HG02588 (cell line): ENCODE measurements around the gene PCDH9.

Experiments
- ATAC-seq: cut with Tn5 transposase; IDR thresholded peaks from one replicate; pipeline ENCODE4 v1.9.1; 2021; ENCODE audit warnings: mild to moderate bottlenecking, moderate library complexity; ENCODE audit not compliant: unreplicated experiment

Gene PCDH9

DNA sequence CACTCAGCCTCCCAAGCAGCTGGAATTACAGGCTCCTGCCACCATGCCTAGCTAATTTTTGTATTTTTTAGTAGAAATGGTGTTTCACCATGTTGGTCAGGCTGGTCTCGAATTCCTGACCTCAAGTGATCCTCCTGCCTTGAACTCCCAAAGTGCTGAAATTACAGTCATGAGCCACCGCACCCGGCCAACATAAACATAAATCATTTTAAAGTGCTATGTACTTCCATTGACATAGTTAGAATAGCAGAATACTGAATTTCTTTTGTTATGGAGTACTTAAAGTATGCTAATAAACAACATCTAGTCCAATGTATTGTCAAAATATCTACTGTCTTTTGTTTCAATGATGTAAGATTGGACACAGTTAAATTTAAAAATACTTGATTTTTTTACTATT lies 539.0 kb downstream of the PCDH9 start:
- ATAC-seq = no peak

DNA sequence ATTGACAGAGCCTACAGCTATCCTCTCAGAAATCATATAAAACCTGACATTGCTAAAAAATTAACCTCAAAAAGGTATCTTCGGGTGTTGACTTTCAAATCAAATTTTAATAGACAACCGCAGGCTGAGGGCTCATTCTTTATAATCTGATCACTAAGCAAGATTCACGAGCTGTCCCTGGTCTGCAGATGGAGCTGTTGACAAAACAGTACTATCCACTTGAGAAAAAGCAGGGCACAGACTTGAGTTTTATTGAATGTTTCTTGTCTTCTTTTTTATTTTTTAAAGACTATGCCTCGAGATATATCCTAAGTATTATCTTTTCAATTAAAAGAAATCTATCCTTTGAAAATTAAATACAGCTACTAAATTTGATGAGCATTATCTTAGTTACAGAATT lies 540.5 kb downstream of the PCDH9 start:
- ATAC-seq = no peak

DNA sequence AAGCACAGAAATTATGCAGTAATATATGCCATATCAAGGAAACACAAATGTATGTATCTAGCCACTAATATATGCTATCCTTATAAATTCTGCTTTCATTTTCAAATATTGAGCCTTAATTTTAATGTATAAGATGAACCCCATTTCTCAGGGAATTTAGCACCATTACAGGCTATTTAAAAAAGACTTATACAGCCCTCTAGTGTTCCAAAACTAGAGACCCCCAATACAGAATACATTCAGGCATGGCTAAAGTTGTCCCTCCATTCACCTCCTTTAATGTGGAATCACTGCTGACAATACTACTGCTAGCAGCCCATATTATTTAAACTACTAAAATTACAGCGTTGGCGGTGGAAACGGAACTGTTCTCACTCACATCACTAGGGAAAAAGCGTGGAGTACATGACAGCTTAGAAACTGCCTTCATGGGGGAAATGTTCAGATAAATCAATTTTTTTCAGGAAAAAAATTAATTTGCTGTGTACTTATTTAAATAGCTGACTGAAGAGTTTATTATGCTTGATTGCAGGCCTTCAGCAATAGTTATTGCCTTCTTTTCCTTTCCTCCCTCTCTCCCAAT lies 541.0 kb downstream of the PCDH9 start:
- ATAC-seq = no peak

DNA sequence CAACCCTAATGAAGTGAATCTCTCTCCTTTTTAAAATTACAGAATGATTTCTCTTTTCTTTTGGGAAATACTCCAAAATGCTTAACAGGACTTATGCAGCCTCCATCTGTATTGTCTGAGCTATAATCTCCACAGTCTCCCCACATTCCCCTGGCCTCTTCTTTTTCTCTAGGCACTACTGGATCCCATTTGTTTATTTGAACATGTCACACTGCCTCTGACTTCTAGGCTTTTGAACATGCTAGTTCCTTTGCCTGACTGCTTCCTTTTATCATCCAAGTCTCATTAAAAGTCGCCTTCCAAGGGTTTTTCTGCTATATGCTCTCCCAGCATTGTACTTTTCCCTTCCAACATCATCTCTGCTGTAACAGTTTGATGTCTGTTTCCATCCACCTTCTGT lies 548.7 kb downstream of the PCDH9 start:
- no peak for ATAC-seq

DNA sequence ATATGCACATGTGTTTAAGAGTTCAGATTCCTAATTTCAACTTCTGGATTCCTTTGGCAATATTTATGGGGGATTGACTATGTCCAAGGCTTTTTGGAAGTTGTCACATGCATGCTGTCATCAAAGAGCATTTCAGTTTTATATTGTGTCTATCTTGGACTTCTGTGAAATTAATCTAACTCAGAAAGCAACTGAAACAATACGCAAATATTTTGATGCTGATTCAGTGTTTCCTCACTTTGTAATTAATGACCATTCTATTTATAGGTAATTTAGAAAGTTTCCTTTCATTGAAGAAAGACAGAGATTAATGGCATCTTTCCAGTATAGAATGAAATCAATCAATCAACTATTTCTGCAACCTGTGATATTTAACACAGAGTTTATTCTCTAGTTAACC lies 550.1 kb downstream of the PCDH9 start:
- ATAC-seq = no peak

DNA sequence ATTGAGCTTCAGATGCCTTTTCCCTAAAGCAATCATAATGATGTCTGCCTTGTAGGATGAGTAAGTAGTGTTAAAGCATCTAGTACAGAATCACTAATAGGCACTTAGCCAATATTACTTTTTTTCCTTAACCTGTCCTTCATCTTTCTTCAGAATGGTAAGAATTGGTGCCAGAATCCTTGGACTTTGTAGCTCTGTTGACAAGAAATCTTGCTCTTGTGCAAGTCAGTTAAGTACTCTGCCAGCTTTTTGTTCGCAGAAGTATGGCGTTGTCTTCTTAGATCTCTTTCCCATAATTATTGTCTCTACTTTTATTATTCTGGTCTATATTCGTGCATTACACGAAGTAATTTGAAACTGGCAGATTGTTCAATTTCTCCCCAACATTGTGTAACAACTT lies 554.5 kb downstream of the PCDH9 start:
- ATAC-seq = no peak

DNA sequence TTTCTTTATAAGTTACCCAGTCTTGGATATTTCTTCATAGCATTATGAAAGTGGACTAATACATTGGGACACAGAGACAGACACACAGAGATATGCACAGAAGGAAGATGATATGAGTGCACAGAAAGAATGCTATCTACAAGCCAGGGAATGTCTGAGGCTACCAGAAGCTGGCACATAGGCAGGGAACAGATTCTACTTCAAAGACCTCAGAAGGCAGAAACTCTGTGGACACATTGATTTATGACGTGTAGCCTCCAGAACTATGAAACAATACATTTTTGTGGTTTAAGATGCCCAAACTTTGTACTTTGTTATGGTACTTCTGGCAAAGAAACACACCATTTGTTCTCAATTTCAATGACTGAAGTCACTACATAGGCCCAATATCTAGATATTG lies 556.7 kb downstream of the PCDH9 start:
- no peak for ATAC-seq

DNA sequence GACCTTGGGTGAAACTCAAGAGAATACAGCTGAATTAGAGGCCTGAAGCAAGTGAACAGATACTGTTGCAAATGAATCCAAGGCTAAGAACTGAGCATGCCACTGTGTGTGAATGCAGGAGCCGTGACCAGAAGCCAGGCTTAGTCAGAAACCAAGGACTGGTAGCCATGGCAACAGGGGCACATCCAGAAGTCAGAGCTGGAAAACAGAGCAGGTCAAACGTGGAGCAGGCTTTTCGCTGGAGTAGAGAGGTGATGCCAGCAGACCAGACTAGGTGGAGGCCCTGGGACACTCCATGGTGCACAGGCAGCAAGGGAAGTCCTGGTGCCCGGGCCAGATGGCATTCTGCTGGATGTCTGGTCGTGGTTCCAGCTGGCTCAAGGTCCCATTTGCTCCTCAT lies 564.1 kb downstream of the PCDH9 start:
- ATAC-seq = no peak

DNA sequence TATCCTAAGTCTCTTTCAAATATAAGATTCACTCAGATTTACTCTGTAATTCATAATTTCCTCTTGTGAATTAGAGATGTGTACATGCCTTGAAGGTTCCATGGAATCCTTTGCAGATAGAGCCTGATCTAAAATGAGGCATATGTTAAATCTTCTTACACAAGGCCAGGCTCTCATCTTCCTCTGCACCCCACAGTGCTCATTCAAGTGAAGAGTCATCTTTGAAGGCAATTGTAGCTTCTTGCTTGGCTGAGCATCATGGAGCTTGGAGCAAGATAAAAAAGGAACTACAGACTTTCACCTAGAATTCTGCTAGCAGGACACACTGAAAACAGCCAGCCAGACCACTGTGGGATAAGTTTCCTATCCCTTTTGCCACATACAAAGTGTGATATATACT lies 566.4 kb downstream of the PCDH9 start:
- ATAC-seq = no peak

DNA sequence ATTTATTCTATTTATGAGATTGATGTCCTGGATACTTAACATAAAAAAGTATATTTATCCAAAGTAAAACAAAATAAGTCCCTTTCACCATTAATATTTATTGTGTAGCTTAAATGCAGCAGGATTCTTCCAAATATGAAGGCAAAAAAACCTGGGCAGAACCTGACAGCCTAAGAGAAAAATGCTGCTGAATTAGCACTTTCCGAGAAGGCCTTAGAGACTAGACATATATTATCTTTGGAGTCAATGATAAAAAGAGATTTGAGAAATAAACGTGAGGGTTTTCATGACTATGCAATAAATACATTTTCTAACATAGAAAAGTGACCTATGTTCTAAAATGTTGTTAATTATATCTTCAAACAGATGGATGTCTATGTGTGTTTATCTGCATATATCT lies 566.9 kb downstream of the PCDH9 start:
- ATAC-seq = no peak

DNA sequence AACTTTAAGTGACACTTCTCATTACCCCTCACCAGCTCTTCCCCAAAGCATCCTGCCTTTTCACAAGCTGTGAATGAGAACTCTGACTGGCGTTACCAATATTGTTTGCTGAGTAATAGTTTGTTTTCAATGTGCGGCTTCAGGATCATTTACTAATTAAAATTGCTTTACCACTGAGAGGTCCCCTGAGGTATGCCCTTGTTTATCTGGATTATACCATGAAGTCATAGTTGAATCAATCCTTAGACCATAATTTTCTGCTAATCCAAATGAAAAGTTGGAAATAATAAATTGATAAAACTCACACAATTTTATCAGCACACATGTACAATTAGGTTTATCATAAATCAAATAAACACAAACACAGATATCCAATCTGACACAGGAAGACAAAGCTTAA lies 568.8 kb downstream of the PCDH9 start:
- no peak for ATAC-seq

DNA sequence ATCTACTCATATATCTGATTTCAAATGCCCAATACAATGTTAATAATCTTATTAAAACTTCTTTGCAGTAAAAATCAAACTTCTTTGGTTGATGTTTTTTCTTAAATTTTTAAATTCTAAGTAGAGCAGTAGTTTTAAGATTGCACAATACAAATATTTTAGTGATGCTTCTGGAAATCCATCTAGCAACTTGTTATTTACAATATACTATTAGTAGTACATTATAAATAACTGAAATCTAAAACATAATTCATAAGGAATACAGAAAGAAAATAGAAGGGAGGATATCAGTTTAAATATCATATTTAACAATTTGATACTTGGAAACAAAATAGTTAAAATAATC lies 569.7 kb downstream of the PCDH9 start:
- ATAC-seq = no peak

DNA sequence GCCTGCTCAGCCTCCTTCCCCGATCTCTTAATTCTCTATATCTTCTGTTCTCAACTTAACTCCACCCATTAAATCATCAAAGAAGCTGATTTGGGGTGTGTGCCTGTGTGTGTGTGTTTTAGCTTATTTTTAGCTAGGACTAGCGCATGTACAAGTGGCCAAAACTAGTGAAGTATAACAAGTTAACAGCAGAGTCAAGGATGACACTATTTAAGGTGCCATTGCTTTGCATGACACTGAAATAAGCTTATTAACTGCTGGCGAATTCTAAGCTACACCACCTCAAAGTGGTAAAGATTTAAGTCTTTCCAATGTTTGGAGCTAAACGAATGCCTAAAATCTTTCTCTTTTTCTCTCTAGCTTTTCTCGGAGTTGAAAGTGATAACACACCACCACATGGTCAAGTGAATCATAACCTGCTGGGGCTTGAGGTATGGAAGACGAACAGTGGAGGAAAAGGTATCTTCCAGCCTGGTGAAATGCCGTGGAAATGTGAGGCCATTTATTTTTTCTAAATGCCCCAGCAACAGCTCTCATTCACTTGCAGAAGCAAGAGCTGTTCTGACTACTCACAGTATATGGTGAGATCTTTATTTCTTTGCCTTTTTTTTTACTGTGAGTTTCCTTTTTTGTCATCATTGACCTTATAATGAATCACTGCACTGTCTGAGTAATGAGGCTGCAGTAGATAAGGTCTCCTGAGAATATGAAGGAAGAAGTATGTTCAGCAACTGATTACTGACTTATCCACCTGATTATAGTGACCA lies 570.3 kb downstream of the PCDH9 start:
- ATAC-seq = peak; percentile 67

DNA sequence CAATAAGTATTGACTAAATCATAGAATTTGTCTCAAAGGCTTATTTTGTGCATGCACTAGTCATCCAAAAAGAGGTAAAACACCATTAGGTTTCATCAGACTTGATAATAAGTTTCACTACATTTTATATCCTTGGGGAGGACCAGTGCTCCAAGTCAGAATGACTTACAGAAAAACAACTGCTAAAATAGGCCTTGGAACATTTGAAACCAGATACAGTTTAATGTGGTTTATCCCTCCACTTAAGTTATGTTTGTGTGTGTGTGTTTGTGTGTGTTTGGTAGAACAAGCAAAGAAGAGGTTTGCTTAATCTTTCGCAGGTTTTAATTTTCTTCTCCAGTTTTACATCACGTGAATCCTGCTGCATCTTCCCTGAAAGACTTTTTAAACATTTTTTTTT lies 570.9 kb downstream of the PCDH9 start:
- no peak for ATAC-seq

DNA sequence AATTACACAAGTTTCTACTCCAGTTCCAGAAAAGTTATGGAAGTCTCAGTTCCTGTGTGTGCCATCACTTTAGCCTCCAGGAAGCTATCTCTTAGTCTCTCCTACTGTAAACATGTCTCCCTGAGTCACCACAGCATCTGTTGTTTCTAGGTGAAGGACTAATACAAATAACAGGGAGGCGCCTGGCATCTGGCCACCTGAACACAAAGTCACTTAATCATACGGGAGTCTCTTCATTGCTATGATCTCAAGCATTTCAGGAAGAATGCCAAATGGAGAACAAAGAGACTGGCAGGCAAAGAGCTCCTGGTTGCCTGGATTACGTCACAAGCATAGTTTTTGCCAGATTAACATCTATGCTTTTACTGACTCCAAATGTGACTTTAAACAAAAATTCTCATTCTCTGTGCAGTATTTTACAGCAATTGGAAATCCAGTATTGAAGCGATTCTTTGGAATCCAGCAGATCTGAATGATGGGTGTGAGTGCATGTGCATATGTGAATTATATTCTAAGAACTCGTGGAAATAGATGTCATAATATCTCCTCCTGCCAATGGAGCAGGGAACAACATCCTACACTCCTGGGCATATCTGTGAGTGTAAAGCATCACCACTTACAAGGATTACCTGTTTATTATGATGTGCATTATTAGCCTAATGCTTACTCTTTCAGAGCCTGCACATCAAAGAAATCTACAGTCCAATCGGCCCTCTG lies 572.8 kb downstream of the PCDH9 start:
- no peak for ATAC-seq

DNA sequence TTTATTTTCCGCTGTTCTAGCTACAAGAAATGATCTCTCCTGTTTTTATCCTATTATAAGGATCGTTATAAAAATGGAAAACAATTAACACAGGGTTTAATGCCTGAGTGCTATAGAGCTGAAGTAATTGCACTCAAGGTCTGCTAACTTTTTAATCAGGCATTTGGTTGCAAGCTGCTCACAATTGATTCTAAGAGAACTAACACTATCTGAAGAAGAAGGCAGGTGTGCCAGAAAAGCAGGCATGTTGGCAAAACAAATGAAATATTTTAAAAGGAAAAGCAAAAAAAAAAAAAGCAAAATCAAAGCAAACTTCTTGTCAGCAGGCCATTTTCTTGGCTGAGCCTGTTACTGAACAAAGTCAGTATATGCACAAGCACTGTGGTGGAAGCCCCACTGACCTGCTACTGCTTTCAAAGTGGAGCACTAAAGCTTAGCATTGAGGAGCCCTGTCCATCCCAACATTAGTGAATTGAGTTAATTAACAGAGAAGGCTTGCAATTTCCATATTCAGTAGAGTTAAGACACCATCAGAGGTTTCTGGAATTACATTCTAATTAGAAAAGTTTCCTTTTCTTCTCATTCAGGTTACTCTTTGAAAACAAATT lies 574.2 kb downstream of the PCDH9 start:
- no peak for ATAC-seq

DNA sequence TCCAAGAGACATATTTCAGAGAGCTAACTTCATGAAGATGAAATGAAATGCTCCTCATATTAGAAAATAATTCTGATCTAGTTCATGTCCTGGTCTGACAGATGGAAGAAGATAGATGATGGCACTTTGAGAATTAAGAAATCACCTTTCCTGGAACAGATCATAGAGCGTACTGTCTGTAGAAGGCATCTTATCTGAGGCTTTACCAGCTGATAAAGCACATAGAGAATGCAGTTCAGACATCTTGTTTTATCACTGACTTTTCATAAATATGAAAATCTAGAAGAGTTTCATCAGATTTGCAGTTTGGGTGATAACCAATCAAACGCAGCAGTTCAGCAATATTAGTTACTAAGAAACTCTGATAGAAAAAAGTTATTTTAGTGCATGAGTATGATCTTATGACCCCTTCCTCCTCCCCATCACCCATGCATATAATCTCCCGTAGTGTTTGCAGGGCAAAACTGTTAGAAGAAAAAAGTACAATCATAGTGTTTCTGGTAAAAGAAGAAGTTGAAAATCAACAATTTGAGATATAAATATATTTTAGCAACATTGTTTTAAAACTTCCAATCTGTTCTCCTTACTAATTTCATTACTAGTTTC lies 585.2 kb downstream of the PCDH9 start:
- no peak for ATAC-seq

DNA sequence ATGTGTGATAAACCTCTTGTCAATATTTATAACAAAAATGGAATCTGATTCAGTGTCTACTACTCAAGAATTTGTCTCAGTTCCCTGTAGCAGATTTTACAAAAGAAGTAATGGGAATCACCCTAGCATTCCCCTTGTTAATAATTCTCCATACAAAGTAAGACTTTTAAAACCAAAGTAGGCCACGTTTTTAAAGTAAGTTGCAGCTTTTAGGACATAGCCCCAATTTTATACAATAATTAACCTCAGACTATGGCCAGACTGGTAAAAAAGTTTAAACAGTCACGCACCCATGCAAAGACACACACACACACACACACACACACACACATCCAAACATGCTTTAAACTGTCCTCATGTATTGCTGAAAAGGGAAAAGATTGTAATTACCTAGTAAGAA lies 589.9 kb downstream of the PCDH9 start:
- peak; percentile 70 for ATAC-seq

DNA sequence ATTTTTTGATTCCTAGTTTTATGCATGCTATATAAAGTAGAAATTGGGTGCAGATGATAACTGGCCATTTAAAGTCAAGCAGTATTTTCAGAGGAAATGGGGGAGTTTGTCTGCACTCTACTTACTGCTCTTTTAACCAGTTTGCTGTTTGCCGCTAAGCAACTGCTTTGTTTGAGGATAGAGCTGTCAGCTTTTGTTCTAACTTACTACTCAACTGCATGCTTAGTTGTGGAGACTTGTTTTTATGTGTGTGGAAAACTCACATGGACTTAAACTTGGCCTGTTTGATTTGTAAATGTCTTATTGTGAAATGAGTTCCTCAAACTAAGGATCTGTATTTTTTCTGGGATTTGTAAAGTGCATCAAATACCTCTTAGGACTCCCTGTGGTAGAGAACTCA lies 591.1 kb downstream of the PCDH9 start:
- ATAC-seq = no peak

DNA sequence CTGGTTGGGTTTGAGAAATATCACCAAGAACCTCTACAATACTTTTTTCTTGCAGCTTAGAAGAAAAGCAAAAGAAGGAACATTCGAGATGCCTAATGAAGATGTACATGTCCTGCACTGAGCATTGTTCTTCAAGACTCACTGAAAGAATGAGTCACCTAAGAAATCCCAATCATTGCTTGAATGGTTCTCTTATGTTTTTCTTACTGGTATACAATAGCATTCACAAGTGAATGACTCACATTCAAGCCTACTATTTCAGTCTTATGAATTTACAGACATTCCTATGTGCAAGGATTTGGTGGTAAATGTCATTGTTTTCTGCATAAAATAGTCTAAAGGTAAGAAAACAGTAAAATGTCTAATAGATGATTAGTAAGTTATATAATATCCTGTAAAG lies 594.6 kb downstream of the PCDH9 start:
- no peak for ATAC-seq

DNA sequence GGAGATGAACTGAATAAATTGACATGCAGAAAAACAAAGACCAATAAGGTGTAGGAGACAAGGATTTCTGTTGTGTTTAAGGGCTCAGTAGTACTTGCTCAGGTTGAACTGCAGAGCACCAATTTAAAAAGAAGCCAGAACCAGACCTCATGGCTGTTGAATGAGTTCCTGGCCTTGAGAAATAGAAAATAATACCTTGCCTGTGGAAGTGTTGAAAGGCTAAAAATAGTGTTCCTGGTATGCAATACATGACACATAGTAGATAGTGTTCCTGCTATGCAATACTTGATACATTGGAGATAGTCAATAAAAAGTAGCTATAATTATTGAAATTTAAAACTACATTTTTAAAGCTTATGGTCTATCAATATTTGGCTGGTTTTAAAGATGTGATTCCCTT lies 595.8 kb downstream of the PCDH9 start:
- ATAC-seq = no peak

DNA sequence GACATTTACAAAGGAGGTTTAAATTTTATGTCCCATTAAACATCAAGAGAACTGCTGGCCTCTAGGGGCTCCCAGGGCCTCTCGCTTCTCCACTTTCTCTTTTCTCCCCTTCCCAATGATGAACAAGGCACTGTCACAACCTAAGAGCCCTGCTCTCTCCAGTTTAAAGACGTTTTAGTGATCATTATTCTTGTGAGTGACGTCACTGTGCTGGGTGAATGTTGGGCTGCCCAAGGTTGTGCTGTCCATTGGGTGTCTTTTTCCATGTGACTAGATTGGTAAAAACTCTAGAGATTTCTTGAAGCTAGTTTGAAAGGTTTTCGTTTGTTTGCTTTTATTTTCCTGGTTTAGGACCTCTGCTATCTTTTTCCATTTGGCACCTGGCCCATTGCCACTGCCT lies 602.6 kb downstream of the PCDH9 start:
- no peak for ATAC-seq
